A549 (cell line): ENCODE data around the gene STK11IP.

ENCODE experiments used
- BHLHE40 ChIP-seq: IDR thresholded peaks from 2 replicates; pipeline ENCODE4 v1.6.1; 2012; ENCODE audit warnings: low read depth, low read length, inconsistent platforms
- TF ChIP-seq, protein P1 (sequence below): fragments of >200 bp; sonication (Bioruptor Twin); formaldehyde crosslinking; IDR thresholded peaks from 3 replicates; pipeline ENCODE4 v1.5.1; 2016
- TF ChIP-seq, protein P2 (sequence below): IDR thresholded peaks from 2 replicates; pipeline ENCODE4 v1.6.1; 2012

DNA sequence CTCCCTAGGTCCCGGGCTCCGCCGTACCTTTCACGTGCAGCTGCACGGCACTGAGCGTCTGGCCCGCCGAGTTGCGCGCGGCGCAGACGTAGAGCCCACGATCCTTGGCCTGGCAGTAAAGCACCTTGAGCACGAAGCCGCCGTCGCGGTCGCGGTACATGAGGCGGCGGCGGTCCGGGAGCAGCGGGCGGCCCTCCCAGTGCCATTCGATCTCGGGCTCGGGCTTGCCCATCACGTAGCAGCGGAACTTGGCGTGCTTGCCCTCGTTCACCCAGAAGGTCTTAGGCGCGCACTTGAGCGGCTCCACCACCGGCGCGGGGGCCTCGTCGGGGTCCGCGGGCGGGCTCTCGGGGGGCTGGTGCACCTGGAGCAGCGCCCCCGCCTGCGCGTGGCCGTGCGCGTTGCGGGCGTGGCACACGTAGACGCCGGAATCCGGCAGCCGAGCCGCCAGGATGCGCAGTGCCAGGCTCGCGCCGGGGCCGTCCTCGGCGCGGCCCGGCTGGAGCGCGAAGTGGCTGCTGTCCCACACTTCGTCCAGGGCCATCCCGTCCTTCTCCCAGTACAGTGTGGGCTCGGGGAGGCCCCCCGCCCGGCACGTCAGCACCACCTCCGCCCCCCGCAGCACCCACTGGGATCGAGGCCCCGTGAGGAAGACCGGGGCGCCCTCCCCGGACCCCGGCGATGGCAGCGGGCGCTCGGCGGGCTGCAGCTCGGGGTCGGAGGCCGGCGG is 27.3 kb upstream of the STK11IP start:
- TF ChIP-seq, protein P1, sequence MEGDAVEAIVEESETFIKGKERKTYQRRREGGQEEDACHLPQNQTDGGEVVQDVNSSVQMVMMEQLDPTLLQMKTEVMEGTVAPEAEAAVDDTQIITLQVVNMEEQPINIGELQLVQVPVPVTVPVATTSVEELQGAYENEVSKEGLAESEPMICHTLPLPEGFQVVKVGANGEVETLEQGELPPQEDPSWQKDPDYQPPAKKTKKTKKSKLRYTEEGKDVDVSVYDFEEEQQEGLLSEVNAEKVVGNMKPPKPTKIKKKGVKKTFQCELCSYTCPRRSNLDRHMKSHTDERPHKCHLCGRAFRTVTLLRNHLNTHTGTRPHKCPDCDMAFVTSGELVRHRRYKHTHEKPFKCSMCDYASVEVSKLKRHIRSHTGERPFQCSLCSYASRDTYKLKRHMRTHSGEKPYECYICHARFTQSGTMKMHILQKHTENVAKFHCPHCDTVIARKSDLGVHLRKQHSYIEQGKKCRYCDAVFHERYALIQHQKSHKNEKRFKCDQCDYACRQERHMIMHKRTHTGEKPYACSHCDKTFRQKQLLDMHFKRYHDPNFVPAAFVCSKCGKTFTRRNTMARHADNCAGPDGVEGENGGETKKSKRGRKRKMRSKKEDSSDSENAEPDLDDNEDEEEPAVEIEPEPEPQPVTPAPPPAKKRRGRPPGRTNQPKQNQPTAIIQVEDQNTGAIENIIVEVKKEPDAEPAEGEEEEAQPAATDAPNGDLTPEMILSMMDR: peak; percentile 22; the same call in 1 of the 3 replicates
- TF ChIP-seq, protein P2, sequence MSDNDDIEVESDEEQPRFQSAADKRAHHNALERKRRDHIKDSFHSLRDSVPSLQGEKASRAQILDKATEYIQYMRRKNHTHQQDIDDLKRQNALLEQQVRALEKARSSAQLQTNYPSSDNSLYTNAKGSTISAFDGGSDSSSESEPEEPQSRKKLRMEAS: peak; percentile 57; the same call in 1 of the 2 replicates
- no peak for TF ChIP-seq BHLHE40
